Stimulated activated CD4-positive, alpha-beta T cell treated with anti-CD3 and anti-CD28 coated beads, Interleukin-1b, Interleukin-23, amount 100 ng/mL, for 1 hour (primary cell): ENCODE measurements around the gene SCN8A.
"Not testable (repeated sequence)": the region's sequence is repeated elsewhere in the genome, so short reads cannot be mapped to it uniquely, and the experiment has no call there.

ENCODE experiments used
- DNase-seq, 2 donors: peaks; one replicate each; pipeline ENCODE4 v3.0.0-alpha.2; 2020; ENCODE audit warnings: low read depth in 2 of 2

SCN8A gene

DNA sequence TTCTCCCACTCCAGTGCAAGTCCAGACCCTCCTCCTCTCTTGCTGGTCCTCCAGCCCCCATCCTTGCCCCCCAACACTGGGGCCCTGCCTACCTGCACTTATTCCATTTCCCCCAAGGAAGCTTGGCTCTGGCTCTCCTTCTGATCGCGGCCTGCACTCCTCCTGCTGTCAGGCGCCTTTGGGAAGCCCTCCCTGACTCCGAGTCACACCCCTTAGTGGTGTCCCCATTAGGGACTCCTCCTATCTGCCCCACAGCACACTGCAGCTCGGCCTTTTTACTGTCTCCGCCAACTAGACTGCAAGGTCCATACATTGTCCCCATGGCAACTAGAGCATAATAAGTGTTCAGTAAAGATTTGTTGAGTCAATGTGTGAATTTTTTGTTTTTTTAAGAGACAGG lies 224.5 kb downstream of the SCN8A start:
- no peak for DNase-seq

DNA sequence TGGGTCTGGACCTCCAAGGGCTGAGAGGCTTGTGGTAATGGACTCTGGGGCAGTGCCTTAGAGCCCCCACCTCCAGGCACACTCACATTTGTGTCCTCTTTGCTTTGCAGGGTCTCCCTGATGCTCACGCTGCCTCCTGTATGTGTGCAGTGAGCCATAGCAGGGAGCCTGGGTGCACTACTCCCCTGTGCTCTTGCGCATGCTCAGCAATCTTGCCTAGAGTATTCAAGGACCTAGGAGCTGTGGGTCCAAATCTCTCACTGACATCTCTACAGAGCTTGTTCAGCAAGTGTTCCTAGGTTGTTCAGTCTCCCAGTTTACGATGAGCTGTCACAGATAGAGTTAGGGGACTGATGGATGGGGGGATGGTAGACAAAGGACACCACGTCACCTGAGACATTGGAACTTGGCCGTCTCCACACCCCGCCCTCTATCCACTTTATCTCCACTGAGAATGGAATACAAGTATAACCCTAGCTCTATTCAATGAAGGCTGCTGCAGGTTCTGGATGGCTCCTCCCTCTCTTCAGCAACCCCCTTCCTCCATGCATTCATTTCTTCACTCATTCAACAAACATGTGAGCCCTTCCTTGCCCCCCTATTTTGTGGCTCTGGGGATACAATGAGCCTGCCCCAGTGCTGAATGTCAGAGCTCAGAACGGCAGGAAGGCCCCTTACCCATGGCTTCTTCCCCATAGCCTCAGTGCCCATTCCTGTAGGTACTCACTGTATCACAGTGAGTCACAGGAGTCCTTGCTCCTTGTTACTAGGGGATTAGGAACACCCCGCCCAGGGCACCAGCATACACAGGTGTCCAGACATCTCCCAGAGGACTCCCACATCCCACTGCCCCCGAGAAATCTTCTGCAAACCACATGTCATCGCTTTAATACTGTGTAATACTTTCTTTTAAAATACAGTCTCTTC lies 226.3 kb downstream of the SCN8A start:
- no peak for DNase-seq

DNA sequence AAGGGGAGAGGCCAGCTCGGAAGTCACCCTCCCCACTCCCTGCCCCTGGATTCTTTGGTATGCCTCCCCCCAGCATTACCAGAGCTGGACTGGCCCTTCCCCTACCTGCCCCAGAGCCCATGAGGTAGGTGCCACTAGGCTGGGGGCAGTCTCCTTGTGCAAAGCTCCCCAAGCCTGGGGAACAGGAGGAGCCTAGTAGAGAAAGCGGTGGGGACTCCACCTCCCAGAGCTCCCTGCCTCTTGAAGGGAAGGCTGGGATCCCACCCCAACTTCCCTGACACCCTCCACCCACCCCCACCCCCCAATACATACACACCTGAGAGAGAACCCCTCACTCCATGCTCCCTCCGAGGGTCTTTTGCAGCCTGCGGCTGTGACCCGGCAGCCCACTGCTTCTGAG lies 227.1 kb downstream of the SCN8A start:
- DNase-seq = no peak

DNA sequence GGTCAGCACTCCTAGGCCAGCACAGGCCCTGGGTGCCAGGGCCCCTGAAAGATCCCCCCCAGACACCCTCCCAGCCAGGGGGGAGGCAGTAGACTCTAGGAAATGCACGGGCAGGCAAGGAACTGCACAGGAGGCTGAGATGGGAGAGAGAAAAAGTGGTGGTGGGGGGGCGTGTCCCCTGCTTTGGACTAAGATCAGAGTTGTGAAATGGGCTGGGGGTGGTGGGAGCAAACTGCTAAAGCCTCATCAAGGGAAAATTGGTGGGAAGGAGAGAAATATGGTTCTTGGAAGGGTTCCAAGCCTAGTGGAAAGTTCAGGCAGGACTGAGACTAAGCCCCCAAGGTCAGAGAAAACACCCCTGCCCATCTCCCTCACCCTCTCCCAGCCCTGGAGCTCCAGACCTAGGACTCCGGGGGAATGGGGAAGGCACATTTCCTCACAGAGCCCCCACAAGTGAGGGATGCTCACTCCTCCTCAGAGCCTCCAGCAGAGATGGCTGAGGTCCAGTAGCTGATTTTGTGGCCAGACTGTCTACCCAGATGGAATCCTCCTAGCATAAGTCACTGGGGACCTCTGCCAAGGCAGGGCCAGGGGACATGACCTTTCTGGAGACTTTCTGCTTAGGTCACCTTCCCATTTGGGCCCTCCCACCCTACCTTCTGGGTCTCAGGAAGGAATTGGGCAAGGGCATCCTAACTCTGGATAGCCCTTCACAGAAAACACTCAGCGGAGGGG lies 227.7 kb downstream of the SCN8A start:
- DNase-seq = no peak

DNA sequence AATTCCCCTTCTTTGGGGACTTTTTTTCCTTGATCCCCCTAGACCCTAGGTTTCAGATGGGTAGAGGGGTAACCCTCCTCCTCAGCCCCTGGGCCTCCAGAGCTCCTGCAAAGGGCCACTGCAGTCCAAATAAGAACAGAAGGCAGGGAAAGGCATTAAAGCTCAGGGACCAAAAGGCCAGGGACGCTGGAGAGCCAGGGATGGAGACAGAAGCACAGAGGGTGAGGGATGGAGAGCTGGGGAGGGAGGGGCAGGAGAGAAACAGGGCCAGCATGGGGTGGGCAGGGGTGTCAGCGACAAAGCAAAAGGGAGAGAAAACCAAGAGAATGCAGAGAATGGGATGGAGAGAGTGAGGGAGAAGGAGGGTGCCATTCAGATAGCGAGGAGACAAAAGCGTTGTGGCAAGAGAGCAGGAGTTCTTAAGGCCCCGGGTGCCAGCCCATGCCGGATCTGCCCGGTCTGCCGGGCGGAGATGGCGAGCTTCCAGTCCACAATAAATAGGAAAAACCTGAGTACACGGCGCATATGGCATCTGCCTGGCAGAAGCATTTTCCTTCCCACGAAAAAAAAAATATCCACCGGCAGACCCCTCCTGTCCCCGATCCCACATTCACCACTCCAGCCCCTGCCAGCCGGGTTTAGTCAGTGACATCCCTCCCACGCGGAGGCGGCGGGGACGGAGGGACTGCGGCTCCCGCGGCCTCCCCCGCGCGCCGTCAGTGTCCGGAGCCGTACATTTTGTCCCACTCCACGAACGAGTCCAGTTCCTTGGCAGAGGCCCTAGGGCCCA lies 228.9 kb downstream of the SCN8A start:
- no peak for DNase-seq

DNA sequence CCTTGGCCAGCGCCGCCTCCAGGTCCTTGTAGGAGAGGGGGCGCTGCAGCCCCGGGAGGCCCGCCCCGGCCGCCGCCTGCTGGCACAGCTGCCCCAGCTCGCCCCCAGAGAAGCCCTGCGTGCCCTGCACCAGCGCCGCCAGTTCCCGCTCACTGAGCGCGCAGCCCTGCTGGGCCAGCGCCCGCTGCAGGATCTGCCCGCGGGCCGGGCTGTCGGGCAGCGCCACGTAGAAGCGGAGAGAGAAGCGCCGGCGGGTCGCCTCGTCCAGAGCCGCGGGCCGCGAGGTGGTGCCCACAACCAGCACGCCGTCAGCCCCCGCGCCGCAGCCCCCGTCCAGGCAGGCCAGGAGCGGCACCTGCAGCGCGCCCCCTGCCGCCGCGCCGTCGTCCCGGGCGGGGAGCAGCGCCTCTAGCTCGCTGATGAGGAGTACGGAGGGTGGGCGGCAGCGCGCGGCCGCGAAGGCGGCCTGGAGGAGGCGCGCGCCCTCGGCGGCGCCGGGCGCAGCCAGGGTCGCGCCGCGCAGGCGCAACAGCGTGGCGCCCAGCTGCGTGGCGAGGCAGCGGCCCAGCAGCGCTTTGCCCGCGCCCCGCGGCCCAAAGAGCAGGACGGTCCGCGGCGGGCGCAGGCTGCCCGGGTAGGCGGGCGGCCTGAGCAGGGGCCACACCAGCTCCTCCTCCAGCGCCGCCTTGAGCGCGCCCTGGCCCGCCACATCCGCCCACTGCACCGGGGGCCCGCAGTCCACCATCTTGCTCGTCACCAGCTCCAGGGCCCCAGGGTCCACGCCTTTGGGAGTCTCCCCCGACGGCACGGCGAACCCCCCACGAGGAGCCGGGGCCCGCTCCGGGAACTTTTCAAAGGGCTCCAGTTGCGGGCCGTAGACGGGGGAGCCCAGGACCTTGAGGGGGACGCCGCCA lies 229.8 kb downstream of the SCN8A start:
- DNase-seq = peak; percentile 35 to 70

DNA sequence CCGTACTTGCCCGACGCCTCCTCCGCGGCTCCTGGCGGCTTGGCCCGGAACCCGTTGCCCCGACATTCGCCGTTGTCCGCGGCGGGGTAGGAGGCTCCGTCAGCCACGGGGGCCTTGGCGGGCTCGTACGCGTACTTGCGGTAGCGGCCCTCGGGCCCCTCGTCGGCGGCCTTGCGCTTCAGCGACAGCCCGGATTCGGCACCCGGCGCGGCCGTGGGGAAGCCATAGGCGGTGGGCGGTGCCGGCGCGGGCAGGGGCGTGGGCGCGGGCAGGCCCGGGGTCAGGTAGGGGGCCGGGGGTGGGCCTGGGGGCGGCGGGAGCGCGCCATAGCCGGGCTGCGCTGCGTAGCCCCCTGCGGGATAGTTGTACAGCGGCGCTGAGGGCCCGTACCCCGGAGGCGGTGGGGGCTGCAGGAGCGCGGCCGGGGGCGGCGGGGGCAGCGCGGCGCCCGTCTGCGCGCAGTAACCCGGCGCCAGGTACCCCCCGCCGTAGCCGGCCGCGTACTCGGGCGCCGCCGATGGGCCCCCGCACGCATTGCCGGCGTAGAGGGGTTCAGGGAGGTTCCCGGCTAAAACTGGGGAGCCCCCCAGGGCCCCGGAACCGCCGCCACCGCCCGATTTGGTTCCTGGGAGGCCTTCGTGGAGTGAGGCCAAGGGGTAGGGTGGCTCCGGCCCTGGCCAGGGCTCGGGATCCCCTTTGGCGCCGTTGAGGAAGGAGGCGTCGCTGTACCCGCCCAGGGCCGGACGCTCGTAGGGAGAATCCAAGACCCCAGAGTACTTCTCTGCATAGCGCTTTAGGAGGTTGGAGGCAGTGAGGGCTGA lies 230.6 kb downstream of the SCN8A start:
- no peak for DNase-seq

DNA sequence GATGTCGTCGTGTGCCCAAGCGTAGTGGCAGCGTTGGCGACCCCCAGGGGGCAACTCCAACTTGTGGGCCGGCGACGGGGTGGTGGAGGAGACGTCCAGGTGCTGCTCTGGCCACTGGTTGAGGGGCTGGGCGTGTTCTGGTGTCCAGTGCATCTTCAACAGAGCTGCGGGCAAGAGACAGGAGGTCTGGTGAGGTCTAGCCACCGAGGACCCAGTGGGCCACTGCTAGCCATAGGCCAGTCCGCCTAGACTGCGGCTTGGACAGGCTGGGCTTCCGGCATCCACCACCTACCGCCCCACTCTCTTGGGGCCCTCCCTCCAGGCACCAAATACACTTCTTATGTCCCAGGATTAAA lies 231.2 kb downstream of the SCN8A start:
- no peak for DNase-seq

DNA sequence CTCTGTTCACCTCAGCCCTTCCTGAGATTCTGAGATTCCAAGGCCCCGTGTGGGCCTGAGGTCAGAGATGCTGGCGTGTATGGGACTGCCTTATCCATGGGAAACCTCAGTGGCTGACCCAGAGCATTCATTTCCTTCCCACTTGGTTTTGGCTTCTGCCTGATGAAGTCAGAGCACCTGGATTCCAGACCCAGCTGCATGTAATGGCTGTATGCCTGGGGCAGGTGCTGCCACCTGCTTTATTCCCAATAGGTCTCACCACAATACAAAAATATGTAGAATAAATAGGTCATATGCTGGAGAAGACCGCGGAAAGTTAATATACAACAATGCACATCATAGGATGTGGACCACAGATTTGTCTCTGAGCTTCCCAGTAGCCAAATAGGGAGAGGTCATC lies 231.9 kb downstream of the SCN8A start:
- no peak for DNase-seq

DNA sequence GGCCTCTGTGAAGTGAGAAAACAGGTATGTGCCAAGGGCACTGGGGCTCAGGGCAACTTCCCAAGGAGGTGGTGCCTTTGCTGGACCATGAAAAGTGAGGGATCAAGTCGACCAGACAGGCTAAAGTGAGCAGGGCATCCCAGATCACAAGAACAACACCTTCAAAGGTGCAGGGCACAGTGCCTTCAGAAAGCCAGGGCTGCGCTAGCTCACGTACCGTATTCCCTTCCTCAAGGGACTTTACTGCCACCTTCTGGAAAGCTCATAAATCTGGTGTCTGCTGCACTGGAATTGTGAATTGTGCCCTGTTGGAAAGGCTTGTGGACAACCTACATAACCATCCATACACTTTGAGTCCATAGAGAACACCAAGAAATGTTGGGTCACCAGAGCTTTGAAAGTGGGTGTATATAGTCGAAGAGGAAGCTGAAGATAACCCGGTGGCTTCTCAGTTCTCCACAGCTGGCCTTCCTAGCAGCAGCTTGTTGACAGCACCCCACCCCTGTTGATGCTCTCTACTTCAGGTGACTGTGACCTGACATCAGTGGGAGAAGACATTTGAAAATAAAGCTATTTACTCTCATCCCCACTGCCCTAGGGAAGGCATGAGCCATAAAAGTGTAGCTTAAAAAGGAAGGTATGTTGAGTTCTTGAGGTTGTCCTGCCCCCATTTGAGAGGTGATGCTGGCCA lies 233.0 kb downstream of the SCN8A start:
- DNase-seq = no peak

DNA sequence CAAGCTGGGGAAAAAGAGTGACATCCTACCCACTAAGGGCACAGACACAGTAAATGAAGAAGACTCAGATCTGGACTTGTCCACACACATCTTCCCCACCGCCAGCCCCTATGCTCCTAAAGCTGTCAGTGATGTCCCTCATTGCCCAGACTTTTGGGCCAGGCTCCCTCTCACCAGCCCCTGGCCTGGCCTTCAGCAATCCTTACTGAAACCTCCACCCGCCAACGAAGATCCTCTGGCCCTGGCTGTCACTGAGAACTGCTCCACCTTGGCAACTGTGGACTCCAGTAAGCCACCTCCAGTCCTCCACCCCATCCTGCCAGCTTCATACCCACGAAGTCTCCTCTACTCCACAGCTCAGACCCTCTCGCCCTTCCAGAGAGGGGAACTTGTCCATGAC lies 234.2 kb downstream of the SCN8A start:
- DNase-seq = no peak

DNA sequence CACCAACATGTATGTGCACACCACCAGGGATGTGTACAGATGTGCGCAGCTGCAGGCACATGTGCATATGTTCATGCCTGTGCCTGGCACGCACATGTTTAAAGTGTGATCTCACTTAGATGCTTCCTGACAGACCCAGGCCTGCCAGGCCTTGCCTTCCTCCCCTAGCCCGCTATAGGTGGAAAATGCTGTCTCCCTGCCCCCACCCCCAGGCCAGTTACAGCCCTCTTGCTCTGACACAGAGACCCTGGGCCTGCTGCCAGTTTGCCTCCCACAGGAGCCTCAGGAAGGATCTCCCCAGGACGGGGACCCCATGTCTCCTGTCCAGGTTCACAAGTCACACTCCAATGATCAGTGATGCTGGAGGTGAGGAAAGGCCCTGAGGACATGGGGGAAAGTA lies 235.8 kb downstream of the SCN8A start:
- DNase-seq = no peak

DNA sequence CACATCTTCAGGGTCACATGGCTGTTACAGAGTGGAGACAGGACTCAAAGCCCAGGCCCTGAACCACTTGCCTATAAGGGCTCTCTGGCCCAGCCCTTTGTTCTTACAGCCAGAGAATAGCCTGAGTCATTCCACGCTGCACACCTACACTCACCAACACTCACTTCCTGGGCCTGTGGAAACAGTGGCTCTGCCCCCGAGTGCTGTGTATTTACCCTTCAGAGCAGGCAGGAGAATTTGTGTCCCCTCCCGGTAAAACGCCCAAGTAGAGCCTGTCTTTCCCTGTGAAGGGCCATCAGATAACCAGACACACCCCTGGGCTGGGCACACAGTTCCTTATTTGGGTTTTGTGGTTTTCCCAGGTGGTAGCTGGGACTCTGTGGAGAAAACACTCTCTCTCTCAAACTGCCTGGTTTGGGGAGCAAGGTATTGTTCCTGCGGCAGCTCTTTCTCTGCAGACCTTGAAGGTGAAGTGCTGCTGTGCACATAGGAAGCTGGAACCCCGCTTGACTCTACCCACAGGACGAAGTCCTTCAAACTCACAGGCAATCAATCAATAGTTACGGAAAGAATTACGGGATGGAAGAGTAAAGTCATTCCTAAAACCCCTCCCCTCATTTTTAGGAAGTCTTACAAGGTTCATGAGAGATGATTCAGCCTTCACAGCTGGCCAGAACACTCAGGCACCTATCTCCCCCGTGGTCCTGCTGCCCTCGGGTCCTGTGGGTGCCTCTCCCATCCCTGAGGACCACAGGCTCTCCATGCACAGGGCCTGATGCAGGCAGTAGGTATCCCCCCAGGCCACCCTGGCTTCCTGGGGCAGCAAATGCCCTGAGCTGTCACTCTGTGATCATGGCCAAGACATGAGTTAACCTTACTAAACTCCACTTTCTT lies 237.1 kb downstream of the SCN8A start:
- peak in 1 of 2 donors; percentile 34 for DNase-seq

DNA sequence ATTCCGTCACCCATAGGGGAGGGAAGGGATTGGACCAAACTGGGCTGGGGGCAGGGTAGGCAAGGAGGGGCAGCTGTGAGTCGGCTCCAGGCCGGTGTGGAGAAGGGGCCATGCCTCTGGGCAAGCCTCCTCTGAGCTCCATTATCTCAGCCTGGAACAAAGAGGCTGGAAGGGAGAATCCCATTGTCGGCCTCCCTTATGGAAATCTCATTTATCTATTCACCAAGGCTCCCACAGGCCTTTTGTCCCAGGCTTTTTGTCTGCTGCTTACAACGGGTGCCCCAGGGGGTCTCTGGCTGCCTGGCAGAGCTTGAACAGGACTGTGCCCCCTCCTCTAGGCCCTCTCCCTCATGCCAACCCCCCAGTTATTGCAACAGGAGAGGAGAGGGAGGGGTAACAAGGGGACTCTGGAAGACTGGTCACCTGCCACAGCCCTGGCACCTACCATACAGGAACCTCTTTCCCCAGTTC lies 238.0 kb downstream of the SCN8A start:
- DNase-seq = no peak

DNA sequence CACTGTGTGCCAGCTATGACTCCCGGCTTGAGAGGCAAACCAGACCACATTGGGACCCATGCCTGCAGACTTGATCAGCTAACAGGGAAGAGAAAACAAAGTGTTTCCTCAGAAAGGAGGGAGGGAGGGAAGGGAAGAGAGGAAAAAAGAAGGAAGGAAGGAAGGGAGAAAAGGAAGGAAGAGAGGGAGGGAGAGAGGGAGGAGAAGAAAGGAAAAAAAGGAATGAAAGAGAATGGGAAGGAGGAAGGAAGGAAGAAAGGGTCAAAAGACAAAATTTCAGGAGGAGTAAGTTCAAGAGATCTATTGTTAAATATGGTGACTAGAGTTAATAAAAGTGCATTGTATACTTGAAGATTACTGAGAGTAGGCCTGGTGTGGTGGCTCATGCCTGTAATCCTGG lies 238.6 kb downstream of the SCN8A start:
- DNase-seq = no peak

DNA sequence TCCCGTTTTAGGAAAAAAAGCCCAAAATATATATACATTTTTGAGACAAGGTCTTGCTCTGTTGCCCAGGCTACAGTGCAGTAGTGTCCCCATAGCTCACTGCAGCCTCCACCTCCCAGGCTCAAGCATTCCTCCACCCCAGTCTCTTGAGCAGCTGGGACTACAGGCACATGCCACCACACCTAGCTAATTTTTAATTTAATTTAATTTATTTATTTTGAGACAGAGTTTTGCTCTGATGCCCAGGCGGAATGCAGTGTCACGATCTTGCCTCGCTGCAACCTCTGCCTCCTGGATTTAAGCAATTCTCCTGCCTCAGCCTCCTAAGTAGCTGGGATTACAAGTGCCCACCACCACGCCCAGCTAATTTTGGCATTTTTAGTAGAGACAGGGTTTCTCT lies 240.8 kb downstream of the SCN8A start:
- DNase-seq = not testable (repeated sequence)

DNA sequence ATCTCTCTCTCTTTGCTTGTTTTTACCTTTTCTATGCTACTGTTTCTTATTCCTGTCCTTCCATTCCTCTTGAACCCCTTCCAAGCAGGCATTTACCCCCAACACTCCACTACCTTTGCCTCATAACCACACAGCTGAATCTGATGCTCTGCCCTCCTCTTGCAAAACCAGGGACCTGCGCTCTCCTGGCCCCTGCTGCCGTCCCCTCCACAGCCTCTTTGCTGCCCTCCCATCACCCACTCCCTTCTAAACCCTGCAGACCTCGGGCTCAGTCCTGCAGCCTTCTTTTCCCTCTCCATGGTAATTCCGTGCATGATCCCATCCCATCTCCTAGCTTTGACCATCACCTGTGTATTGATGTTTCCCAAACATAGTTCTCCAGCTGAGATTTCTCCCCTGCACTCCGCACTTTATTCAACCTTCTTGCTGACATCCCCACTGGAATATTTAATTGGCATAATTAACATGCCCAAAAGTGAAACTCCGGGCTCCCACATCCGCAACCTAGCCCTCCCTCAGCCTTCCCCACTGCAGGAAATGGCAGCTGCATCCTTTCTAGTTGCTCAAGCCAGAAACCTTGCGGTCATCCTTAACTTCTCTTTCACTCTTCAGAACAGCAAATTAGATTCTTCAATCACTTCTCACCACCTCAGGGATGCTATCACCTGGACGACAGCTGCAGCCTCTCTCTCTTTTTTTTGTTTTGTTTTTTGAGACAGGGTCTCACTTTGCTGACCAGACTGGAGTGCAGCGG lies 241.5 kb downstream of the SCN8A start:
- DNase-seq = no peak
